ENCODE data around the gene SCYGR3. TPM values are rescaled to one million over a fixed set of nuclear protein-coding genes. Genes with fewer than 3 reads are reported as not detected.

SCYGR3 gene
- not detected in 2 replicates for total RNA-seq

GRCh38 chr2:227614740-227615139, at the start of gene SCYGR3:
Gene SCYGR3 (minus strand): TSS chr2:227614840. CDS start chr2:227614840, 0 bp downstream.

GRCh38 chr2:227617316-227618230, 2.9 kb upstream of the SCYGR3 start, which contains the start of gene SCYGR4:
Gene SCYGR4 (plus strand): TSS chr2:227617498. CDS start chr2:227617498, 0 bp downstream.

GRCh38 chr2:227598835-227599503, 15.7 kb downstream of the SCYGR3 start, which contains the start of gene SCYGR2:
Gene SCYGR2 (plus strand): TSS chr2:227598893. CDS start chr2:227598893, 0 bp downstream.

Other genes with a start within 250 kb of the SCYGR3 start
- gene TM4SF20, start 235.5 kb downstream of the SCYGR3 start, total RNA-seq, result not detected in 2 replicates
- gene SCYGR1, start 226.9 kb downstream of the SCYGR3 start, total RNA-seq, result not detected in 2 replicates
- 25.1 and 94.8 TPM in 2 replicates for gene AGFG1, start 142.7 kb downstream of the SCYGR3 start, total RNA-seq
- not detected in 2 replicates for gene SCYGR2, start 15.9 kb downstream of the SCYGR3 start, total RNA-seq
- not detected in 2 replicates for gene SCYGR4, start 2.7 kb upstream of the SCYGR3 start, total RNA-seq
- gene SCYGR5, start 52.0 kb upstream of the SCYGR3 start, total RNA-seq, result not detected in 2 replicates
- 1.2 and 2.9 TPM in 2 replicates for gene SLC19A3, start 103.2 kb upstream of the SCYGR3 start, total RNA-seq
- gene SCYGR6, start 109.9 kb upstream of the SCYGR3 start, total RNA-seq, result not detected in 2 replicates
- not detected in 2 replicates for gene SCYGR7, start 113.5 kb upstream of the SCYGR3 start, total RNA-seq
- not detected in 2 replicates for gene SCYGR8, start 131.1 kb upstream of the SCYGR3 start, total RNA-seq
- 2.4 and 2.9 TPM in 2 replicates for gene CCL20, start 199.0 kb upstream of the SCYGR3 start, total RNA-seq

All from placental epithelial cell (primary cell).